IMR-90 (cell line): ENCODE results near the gene C11orf97. TPM values are rescaled to one million over a fixed set of nuclear protein-coding genes. Genes with fewer than 3 reads are reported as not detected.

ENCODE experiments used
- ATAC-seq: fragments of 200-7000 bp; cut with Tn5 transposase; 2 replicates; pipeline ENCODE4 v1.9.1; 2020; ENCODE audit warnings: low read depth, mild to moderate bottlenecking, moderate library complexity
- BruUV-seq: library from RNA; stranded (reverse); fragments of 400-500 nt; replicated peaks from 2 replicates; lab custom pipeline; 2021; lab: Mats Ljungman, UMichigan
- CTCF ChIA-PET: fragments of 300-600 bp; formaldehyde crosslinking; extraction: SDS; loops from one replicate; lab custom pipeline; 2021; ENCODE audit warnings: antibody characterized with exemption; lab: Yijun Ruan, JAX
- POLR2A ChIA-PET: fragments of 300-600 bp; sonication (Branson Sonifier 250); formaldehyde crosslinking; loops from one replicate; lab custom pipeline; 2022; ENCODE audit warnings: antibody characterized with exemption; ENCODE audit not compliant: unreplicated experiment; lab: Charles Lee
- DNase-seq: peaks from one replicate; pipeline ENCODE4 v3.0.0; 2013
- H2AFZ ChIP-seq: replicated peaks from 2 replicates; pipeline ENCODE3; 2013; ENCODE audit warnings: low read length, mild to moderate bottlenecking; ENCODE audit not compliant: poor library complexity
- H2AK5ac ChIP-seq: 2 replicates; pipeline ENCODE4 v1.6.1; 2013; ENCODE audit warnings: low read depth, low read length, inconsistent platforms
- H2AK9ac ChIP-seq: replicated peaks from 2 replicates; pipeline ENCODE3; 2013; ENCODE audit warnings: mild to moderate bottlenecking, low read depth, low read length, moderate library complexity; ENCODE audit not compliant: poor library complexity
- H2BK120ac ChIP-seq: 2 replicates; pipeline ENCODE4 v1.6.1; 2013; ENCODE audit warnings: low read depth, low read length, inconsistent platforms
- H2BK15ac ChIP-seq: 3 replicates; pipeline ENCODE4 v1.6.1; 2013; ENCODE audit warnings: low read depth, low read length, inconsistent platforms
- H2BK20ac ChIP-seq: 2 replicates; pipeline ENCODE4 v1.6.1; 2013; ENCODE audit warnings: low read depth, mild to moderate bottlenecking, inconsistent platforms, low read length, moderate library complexity
- H2BK5ac ChIP-seq: 2 replicates; pipeline ENCODE4 v1.6.1; 2013; ENCODE audit warnings: mild to moderate bottlenecking, low read depth, low read length, inconsistent platforms; ENCODE audit not compliant: poor library complexity, severe bottlenecking
- H3K14ac ChIP-seq: replicated peaks from 2 replicates; pipeline ENCODE4 v1.6.1; 2013; ENCODE audit warnings: low read depth, low read length, inconsistent platforms
- H3K18ac ChIP-seq: 2 replicates; pipeline ENCODE4 v1.6.1; 2013; ENCODE audit warnings: low read depth, low read length, control low read depth
- H3K23ac ChIP-seq: 2 replicates; pipeline ENCODE4 v1.6.1; 2013; ENCODE audit warnings: low read depth, low read length, inconsistent platforms
- H3K27ac ChIP-seq: 2 replicates; pipeline ENCODE4 v1.5.1; 2013; ENCODE audit warnings: mild to moderate bottlenecking, control low read depth, low read length; ENCODE audit not compliant: insufficient read depth
- H3K27me3 ChIP-seq: 2 replicates; pipeline ENCODE4 v1.6.1; 2013; ENCODE audit warnings: low read length; ENCODE audit not compliant: control insufficient read depth, insufficient read depth
- H3K36me3 ChIP-seq: 2 replicates; pipeline ENCODE4 v1.6.1; 2013; ENCODE audit warnings: low read length, mixed read lengths; ENCODE audit not compliant: control insufficient read depth, insufficient read depth
- H3K4ac ChIP-seq: 2 replicates; pipeline ENCODE4 v1.6.1; 2013; ENCODE audit warnings: low read depth, low read length, inconsistent platforms
- H3K4me1 ChIP-seq: 2 replicates; pipeline ENCODE4 v1.6.1; 2013; ENCODE audit warnings: low read length, mixed read lengths; ENCODE audit not compliant: control insufficient read depth, insufficient read depth
- H3K4me2 ChIP-seq: 2 replicates; pipeline ENCODE4 v1.6.1; 2013; ENCODE audit warnings: low read depth, mild to moderate bottlenecking, control low read depth, low read length, moderate library complexity
- H3K4me3 ChIP-seq: 2 replicates; pipeline ENCODE4 v1.5.1; 2013; ENCODE audit warnings: low read depth, mild to moderate bottlenecking, control low read depth, low read length, moderate library complexity; ENCODE audit not compliant: insufficient read depth
- H3K56ac ChIP-seq: 2 replicates; pipeline ENCODE4 v1.6.1; 2013; ENCODE audit warnings: low read length, inconsistent platforms; ENCODE audit not compliant: insufficient read depth; ENCODE audit errors: extremely low read depth
- H3K79me1 ChIP-seq, 2 experiments: 2 replicates each; pipeline ENCODE4 v1.6.1; 2013; ENCODE audit warnings: low read length in 2 of 2, inconsistent platforms in 1 of 2, low read depth in 1 of 2
- H3K9ac ChIP-seq: 2 replicates; pipeline ENCODE4 v1.6.1; 2013; ENCODE audit warnings: low read depth, low read length, control low read depth
- H3K9me1 ChIP-seq: 2 replicates; pipeline ENCODE4 v1.6.1; 2013; ENCODE audit warnings: low read length, inconsistent platforms; ENCODE audit not compliant: insufficient read depth
- H3K9me3 ChIP-seq: 2 replicates; pipeline ENCODE4 v1.6.1; 2013; ENCODE audit warnings: low read length; ENCODE audit not compliant: control insufficient read depth, insufficient read depth
- H4K20me1 ChIP-seq: 2 replicates; pipeline ENCODE4 v1.6.1; 2013; ENCODE audit warnings: low read length, inconsistent platforms; ENCODE audit not compliant: insufficient read depth
- H4K5ac ChIP-seq: 2 replicates; pipeline ENCODE4 v1.6.1; 2013; ENCODE audit warnings: mild to moderate bottlenecking, low read depth, low read length, control low read depth
- H4K8ac ChIP-seq, 2 experiments: 2 replicates each; pipeline ENCODE4 v1.6.1; 2013; ENCODE audit warnings: low read depth in 2 of 2, low read length in 2 of 2, control low read depth in 1 of 2, inconsistent platforms in 1 of 2
- H4K91ac ChIP-seq: 2 replicates; pipeline ENCODE4 v1.6.1; 2013; ENCODE audit warnings: low read depth, low read length, inconsistent platforms; ENCODE audit not compliant: insufficient read depth
- BHLHE40 ChIP-seq: fragments of 150-350 bp; IDR thresholded peaks from 2 replicates; pipeline ENCODE4 v1.6.1; 2016; ENCODE audit warnings: mild to moderate bottlenecking, low read depth, low read length
- CEBPB ChIP-seq: IDR thresholded peaks from 2 replicates; pipeline ENCODE4 v1.6.1; 2012; ENCODE audit warnings: low read depth, low read length, improper control_type of control experiment
- CHD1 ChIP-seq: IDR thresholded peaks from 2 replicates; pipeline ENCODE4 v1.6.1; 2012; ENCODE audit warnings: low read depth, low read length, improper control_type of control experiment
- MAZ ChIP-seq: IDR thresholded peaks from 2 replicates; pipeline ENCODE4 v1.6.1; 2012; ENCODE audit warnings: low read depth, mild to moderate bottlenecking, low read length, improper control_type of control experiment, moderate library complexity, borderline replicate concordance
- RCOR1 ChIP-seq: IDR thresholded peaks from 2 replicates; pipeline ENCODE4 v1.6.1; 2012; ENCODE audit warnings: mild to moderate bottlenecking, low read length, improper control_type of control experiment; ENCODE audit not compliant: insufficient replicate concordance
- RFX5 ChIP-seq: IDR thresholded peaks from 2 replicates; pipeline ENCODE4 v1.8.0; 2012; ENCODE audit warnings: low read depth, mild to moderate bottlenecking, low read length, moderate library complexity
- WGBS, 2 experiments: methylation state at CpG; one replicate each; pipeline versions ENCODE4 v1.1.5 to v1.1.7; 2013; ENCODE audit warnings: missing lambda C conversion rate in 2 of 2; ENCODE audit not compliant: insufficient read length in 1 of 2; ENCODE audit errors: extremely low coverage in 2 of 2; 5-methylcytosine and 5-hydroxymethylcytosine counted together
- dilution Hi-C: fragments of 300-500 bp; cut with HindIII; formaldehyde crosslinking; loops from one replicate; pipeline ENCODE4 v1.14.3; 2018; ENCODE audit warnings: low sequenced_read_pairs; ENCODE audit not compliant: unreplicated experiment
- in situ Hi-C: fragments of 300-500 bp; cut with MboI; formaldehyde crosslinking; loops from 3 replicates; pipeline ENCODE4 v1.14.3; 2019; ENCODE audit warnings: low sequenced_read_pairs, inconsistent platforms, mixed read lengths
- intact Hi-C: fragments of 100-400 bp; cut with micrococcal nuclease; formaldehyde crosslinking; loops from 2 replicates; pipeline ENCODE4 v1.10.0; 2022
- polyA plus RNA-seq, 3 experiments: library from polyadenylated mRNA; depleted of rRNA; stranded (reverse); fragments of >200 nt; gene quantifications; 2 replicates each; pipeline ENCODE4 v1.2.3, GENCODE V29; 2012; ENCODE audit warnings: low replicate concordance in 1 of 3
- total RNA-seq: library from RNA; depleted of rRNA; stranded (reverse); fragments of >200 nt; gene quantifications from 2 replicates; pipeline ENCODE4 v1.2.3, GENCODE V29; 2012
- TF ChIP-seq, protein P1 (sequence below): conservative IDR thresholded peaks from 2 replicates; pipeline ENCODE4 v1.5.1; 2012; ENCODE audit warnings: mild to moderate bottlenecking, low read depth, low read length, improper control_type of control experiment

C11orf97 gene
- total and polyA plus RNA-seq, 2 of the 4 experiments (the other 2 are of a cell fraction) = not detected

GRCh38 chr11:94524341-94524740 is 12.1 kb downstream of the C11orf97 start:
- H2BK120ac ChIP-seq = no peak overlapping the region
- no peak overlapping the region for H3K18ac ChIP-seq
- no peak overlapping the region for H4K8ac ChIP-seq
- H2AK9ac ChIP-seq = no peak overlapping the region
- no peak overlapping the region for H3K56ac ChIP-seq
- WGBS, 2 experiments = no CpG with 5 or more reads among the region's 1 CpG
- dilution Hi-C loops = no loop called here
- no peaks in the 10 kb centered on the region for H3K9me1 ChIP-seq
- H4K20me1 ChIP-seq = no peaks in the 10 kb centered on the region
- no peak overlapping the region for H2BK20ac ChIP-seq
- H3K36me3 ChIP-seq = no peaks in the 10 kb centered on the region
- H4K91ac ChIP-seq = no peak overlapping the region
- H3K4me2 ChIP-seq = no peak overlapping the region
- ATAC-seq = no peak
- in situ Hi-C loops = loop anchor here (10.0 kb wide), 1 partner anchor 50 kb away; no protein-coding TSS in a partner anchor
- ChIA-PET CTCF (no interaction called here), POLR2A (no interaction called here)
- no peaks in the 10 kb centered on the region for H3K79me1 ChIP-seq
- H2BK5ac ChIP-seq = no peak overlapping the region
- H3K9ac ChIP-seq = no peak overlapping the region
- H4K5ac ChIP-seq = no peak overlapping the region
- no peaks in the 10 kb centered on the region for H3K9me3 ChIP-seq
- H2AK5ac ChIP-seq = no peak overlapping the region
- no peak for DNase-seq
- no peak overlapping the region for H2AFZ ChIP-seq
- H3K14ac ChIP-seq = no peak overlapping the region
- no peak for TF ChIP-seq RCOR1
- no peak for TF ChIP-seq CEBPB
- TF ChIP-seq, protein P1, sequence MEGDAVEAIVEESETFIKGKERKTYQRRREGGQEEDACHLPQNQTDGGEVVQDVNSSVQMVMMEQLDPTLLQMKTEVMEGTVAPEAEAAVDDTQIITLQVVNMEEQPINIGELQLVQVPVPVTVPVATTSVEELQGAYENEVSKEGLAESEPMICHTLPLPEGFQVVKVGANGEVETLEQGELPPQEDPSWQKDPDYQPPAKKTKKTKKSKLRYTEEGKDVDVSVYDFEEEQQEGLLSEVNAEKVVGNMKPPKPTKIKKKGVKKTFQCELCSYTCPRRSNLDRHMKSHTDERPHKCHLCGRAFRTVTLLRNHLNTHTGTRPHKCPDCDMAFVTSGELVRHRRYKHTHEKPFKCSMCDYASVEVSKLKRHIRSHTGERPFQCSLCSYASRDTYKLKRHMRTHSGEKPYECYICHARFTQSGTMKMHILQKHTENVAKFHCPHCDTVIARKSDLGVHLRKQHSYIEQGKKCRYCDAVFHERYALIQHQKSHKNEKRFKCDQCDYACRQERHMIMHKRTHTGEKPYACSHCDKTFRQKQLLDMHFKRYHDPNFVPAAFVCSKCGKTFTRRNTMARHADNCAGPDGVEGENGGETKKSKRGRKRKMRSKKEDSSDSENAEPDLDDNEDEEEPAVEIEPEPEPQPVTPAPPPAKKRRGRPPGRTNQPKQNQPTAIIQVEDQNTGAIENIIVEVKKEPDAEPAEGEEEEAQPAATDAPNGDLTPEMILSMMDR = no peak
- TF ChIP-seq MAZ = no peak
- no peak for TF ChIP-seq CHD1
- no peak for TF ChIP-seq RFX5
- TF ChIP-seq BHLHE40 = no peak
- H2BK15ac ChIP-seq = no peak overlapping the region
- H3K4me1 ChIP-seq = peaks cover 2% of the 10 kb centered on the region; the same call in 1 of the 2 replicates
- intact Hi-C loops = no loop called here
- no peak overlapping the region for H3K27ac ChIP-seq
- no peak overlapping the region for H3K4ac ChIP-seq
- H3K23ac ChIP-seq = no peak overlapping the region
- H3K27me3 ChIP-seq = no peaks in the 10 kb centered on the region
- no TSS peak for BruUV-seq
- H3K4me3 ChIP-seq = no peak overlapping the region
